ENCODE data around the gene ARNT2. TPM values are rescaled to one million over a fixed set of nuclear protein-coding genes. Genes with fewer than 3 reads are reported as not detected.

Gene ARNT2
- total RNA-seq, 1 donor from 2014 or later, result 0.26 TPM

- TF ChIP-seq, protein P1, sequence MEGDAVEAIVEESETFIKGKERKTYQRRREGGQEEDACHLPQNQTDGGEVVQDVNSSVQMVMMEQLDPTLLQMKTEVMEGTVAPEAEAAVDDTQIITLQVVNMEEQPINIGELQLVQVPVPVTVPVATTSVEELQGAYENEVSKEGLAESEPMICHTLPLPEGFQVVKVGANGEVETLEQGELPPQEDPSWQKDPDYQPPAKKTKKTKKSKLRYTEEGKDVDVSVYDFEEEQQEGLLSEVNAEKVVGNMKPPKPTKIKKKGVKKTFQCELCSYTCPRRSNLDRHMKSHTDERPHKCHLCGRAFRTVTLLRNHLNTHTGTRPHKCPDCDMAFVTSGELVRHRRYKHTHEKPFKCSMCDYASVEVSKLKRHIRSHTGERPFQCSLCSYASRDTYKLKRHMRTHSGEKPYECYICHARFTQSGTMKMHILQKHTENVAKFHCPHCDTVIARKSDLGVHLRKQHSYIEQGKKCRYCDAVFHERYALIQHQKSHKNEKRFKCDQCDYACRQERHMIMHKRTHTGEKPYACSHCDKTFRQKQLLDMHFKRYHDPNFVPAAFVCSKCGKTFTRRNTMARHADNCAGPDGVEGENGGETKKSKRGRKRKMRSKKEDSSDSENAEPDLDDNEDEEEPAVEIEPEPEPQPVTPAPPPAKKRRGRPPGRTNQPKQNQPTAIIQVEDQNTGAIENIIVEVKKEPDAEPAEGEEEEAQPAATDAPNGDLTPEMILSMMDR (IDR thresholded peaks at IDR 0.05; ENCODE audit: insufficient read depth, low read length, severe bottlenecking), result peak; percentile 61
- H3K27me3 ChIP-seq (ENCODE audit: control insufficient read depth, insufficient read depth, low read length), result no peaks in the 10 kb centered on the region
- H3K36me3 ChIP-seq (ENCODE audit: control insufficient read depth, insufficient read depth, low read length), result no peaks in the 10 kb centered on the region
- peak; percentile 32 for FAIRE-seq
- H3K4me3 ChIP-seq (ENCODE audit: low read depth, low read length), result no peak overlapping the region
- peak; percentile 71 for DNase-seq (ENCODE audit: low read depth)
Measured at GRCh38 chr15:80585544-80586018, 181.4 kb downstream of the ARNT2 start.

DNA sequence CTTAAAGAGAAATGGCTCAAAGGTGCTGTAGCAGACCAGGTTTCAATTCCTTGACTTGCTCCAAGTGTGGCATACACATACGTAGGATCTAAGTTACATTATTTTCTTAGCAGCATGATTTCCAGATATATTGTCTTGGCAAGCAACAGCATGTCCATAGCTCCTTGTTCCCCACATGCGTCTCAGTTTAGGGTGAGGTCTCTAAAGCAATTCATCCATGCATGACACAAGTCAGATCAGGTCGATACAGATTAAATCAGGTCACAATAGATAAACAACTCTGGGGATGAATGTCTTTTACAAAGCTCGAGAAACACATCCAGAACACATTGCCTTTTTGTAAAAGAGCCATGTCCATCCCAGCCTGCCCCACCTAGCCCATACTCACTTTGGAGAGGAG lies 182.0 kb downstream of the ARNT2 start:
- no peak overlapping the region for H3K4me3 ChIP-seq (ENCODE audit: low read depth, low read length)
- TF ChIP-seq, protein P1 (IDR thresholded peaks at IDR 0.05; ENCODE audit: insufficient read depth, low read length, severe bottlenecking), result no peak
- no peaks in the 10 kb centered on the region for H3K36me3 ChIP-seq (ENCODE audit: control insufficient read depth, insufficient read depth, low read length)
- peak; percentile 66 for FAIRE-seq
- H3K27me3 ChIP-seq (ENCODE audit: control insufficient read depth, insufficient read depth, low read length), result no peaks in the 10 kb centered on the region
- DNase-seq (ENCODE audit: low read depth), result peak; percentile 79

- H3K36me3 ChIP-seq (ENCODE audit: control insufficient read depth, insufficient read depth, low read length), result no peaks in the 10 kb centered on the region
- no peak overlapping the region for H3K4me3 ChIP-seq (ENCODE audit: low read depth, low read length)
- TF ChIP-seq, protein P1 (IDR thresholded peaks at IDR 0.05; ENCODE audit: insufficient read depth, low read length, severe bottlenecking), result no peak
- DNase-seq (ENCODE audit: low read depth) (no peak), FAIRE-seq (no peak)
- no peaks in the 10 kb centered on the region for H3K27me3 ChIP-seq (ENCODE audit: control insufficient read depth, insufficient read depth, low read length)
Measured at GRCh38 chr15:80587007-80587406, 182.8 kb downstream of the ARNT2 start.

DNA sequence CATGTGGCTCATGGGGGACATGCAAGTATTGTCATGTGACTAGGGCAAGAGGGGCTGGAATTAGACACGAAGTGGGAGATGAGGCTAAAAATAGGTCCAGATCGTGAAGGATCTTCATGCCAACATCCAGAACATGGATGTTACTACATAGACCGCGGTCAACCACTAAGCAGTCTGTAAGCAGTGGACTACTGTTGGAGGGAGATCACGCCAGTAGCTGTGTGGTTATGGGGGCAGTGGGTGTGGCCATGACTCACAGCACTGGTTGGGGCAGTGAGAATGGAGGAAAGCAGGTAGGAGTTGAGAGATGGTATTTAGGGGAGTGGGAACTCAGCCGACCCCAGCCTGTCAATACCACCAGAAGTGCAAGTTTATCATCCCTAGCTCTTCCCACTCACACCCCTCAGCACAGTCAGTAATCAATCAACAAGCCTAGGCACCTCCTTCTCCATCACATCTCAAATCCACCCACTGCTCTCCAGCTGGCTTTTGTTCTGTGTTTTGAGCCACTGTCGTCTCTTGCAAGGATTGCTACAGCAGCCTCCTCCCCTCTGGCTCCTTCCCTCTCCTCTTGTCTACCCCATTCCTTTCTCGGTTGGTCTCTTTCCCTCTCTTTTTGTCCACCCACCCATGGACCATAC lies 183.8 kb downstream of the ARNT2 start:
- FAIRE-seq, result no peak
- TF ChIP-seq, protein P1 (IDR thresholded peaks at IDR 0.05; ENCODE audit: insufficient read depth, low read length, severe bottlenecking), result no peak
- Histone ChIP-seq H3K27me3 (ENCODE audit: control insufficient read depth, insufficient read depth, low read length) (no peaks in the 10 kb centered on the region), H3K4me3 (ENCODE audit: low read depth, low read length) (no peak overlapping the region), H3K36me3 (ENCODE audit: control insufficient read depth, insufficient read depth, low read length) (no peaks in the 10 kb centered on the region)
- DNase-seq (ENCODE audit: low read depth), result peak; percentile 67

GRCh38 chr15:80588801-80589200 lies 184.6 kb downstream of the ARNT2 start:
- Histone ChIP-seq H3K4me3 (ENCODE audit: low read depth, low read length) (no peak overlapping the region), H3K27me3 (ENCODE audit: control insufficient read depth, insufficient read depth, low read length) (no peaks in the 10 kb centered on the region), H3K36me3 (ENCODE audit: control insufficient read depth, insufficient read depth, low read length) (no peaks in the 10 kb centered on the region)
- TF ChIP-seq, protein P1 (IDR thresholded peaks at IDR 0.05; ENCODE audit: insufficient read depth, low read length, severe bottlenecking), result no peak
- DNase-seq (ENCODE audit: low read depth), result peak; percentile 100
- peak; percentile 94 for FAIRE-seq
